ENCODE measurements around the gene UNC45B. TPM values are rescaled to one million over a fixed set of nuclear protein-coding genes. Genes with fewer than 3 reads are reported as not detected.

The UNC45B gene
- total and polyA plus RNA-seq, 2 of the 13 experiments (the other 11 are each of a cell fraction or from before 2014, with no cell fraction given): 0.01 TPM; not detected in 1

- ChIA-PET CTCF (ENCODE audit: low intra/inter-chr PET ratio, low total read pairs) (no interaction called here), POLR2A (no interaction called here)
- in situ Hi-C loops (cut with HindIII; ENCODE audit: extremely low pct_ligation_motif_present, low pct_unique_long_range_greater_than_20kb): no loop called here
- no peak overlapping the region for H3K9ac ChIP-seq (ENCODE audit: insufficient read depth, low read depth, low read length)
- TF ChIP-seq GTF3A (CRISPR knock-in tag; conservative IDR thresholded peaks at IDR 0.05) (no peak), ZNF513 (CRISPR knock-in tag; conservative IDR thresholded peaks at IDR 0.05) (no peak), FOXM1 (CRISPR knock-in tag; IDR thresholded peaks at IDR 0.05) (no peak), HMG20A (CRISPR knock-in tag; IDR thresholded peaks at IDR 0.05; ENCODE audit: borderline replicate concordance) (no peak), RXRA (CRISPR knock-in tag; IDR thresholded peaks at IDR 0.05) (no peak), NFRKB (IDR thresholded peaks at IDR 0.05) (no peak), ZFP37 (CRISPR knock-in tag; IDR thresholded peaks at IDR 0.05; ENCODE audit: borderline replicate concordance) (no peak), PLSCR1 (CRISPR knock-in tag; IDR thresholded peaks at IDR 0.05; ENCODE audit: borderline replicate concordance) (no peak), SIN3A (IDR thresholded peaks at IDR 0.05; ENCODE audit: borderline replicate concordance, low read depth, low read length) (no peak), CCAR2 (optimal IDR thresholded peaks at IDR 0.05; ENCODE audit: low read depth, low read length) (no peak), ATAD3A (CRISPR knock-in tag; IDR thresholded peaks at IDR 0.05) (no peak), SMAD3 (CRISPR knock-in tag; IDR thresholded peaks at IDR 0.05) (no peak)
- TF ChIP-seq, protein P1, sequence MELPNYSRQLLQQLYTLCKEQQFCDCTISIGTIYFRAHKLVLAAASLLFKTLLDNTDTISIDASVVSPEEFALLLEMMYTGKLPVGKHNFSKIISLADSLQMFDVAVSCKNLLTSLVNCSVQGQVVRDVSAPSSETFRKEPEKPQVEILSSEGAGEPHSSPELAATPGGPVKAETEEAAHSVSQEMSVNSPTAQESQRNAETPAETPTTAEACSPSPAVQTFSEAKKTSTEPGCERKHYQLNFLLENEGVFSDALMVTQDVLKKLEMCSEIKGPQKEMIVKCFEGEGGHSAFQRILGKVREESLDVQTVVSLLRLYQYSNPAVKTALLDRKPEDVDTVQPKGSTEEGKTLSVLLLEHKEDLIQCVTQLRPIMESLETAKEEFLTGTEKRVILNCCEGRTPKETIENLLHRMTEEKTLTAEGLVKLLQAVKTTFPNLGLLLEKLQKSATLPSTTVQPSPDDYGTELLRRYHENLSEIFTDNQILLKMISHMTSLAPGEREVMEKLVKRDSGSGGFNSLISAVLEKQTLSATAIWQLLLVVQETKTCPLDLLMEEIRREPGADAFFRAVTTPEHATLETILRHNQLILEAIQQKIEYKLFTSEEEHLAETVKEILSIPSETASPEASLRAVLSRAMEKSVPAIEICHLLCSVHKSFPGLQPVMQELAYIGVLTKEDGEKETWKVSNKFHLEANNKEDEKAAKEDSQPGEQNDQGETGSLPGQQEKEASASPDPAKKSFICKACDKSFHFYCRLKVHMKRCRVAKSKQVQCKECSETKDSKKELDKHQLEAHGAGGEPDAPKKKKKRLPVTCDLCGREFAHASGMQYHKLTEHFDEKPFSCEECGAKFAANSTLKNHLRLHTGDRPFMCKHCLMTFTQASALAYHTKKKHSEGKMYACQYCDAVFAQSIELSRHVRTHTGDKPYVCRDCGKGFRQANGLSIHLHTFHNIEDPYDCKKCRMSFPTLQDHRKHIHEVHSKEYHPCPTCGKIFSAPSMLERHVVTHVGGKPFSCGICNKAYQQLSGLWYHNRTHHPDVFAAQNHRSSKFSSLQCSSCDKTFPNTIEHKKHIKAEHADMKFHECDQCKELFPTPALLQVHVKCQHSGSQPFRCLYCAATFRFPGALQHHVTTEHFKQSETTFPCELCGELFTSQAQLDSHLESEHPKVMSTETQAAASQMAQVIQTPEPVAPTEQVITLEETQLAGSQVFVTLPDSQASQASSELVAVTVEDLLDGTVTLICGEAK (IDR thresholded peaks at IDR 0.05): no peak
- TF ChIP-seq, protein P1 (CRISPR knock-in tag; IDR thresholded peaks at IDR 0.05): no peak
- H3K4me2 ChIP-seq (ENCODE audit: low read depth, low read length): no peak overlapping the region
- H3K9me3 ChIP-seq (ENCODE audit: low read length): no peaks in the 10 kb centered on the region
- H3K36me3 ChIP-seq (replicated peaks in 1 of 2; ENCODE audit: control insufficient read depth in 1 of 2, insufficient read depth in 2 of 2, low read length in 2 of 2): no peaks in the 10 kb centered on the region
- WGBS (ENCODE audit: low lambda C conversion rate): 7% methylated on average over 2 of the region's 2 CpGs
- intact Hi-C loops (cut with micrococcal nuclease; ENCODE audit: unreplicated experiment): no loop called here
- ATAC-seq: no peak
- H3K79me2 ChIP-seq (ENCODE audit: insufficient read depth, low read length): no peaks in the 10 kb centered on the region
- DNase-seq (ENCODE audit: low spot score): no peak
- H4K20me1 ChIP-seq (ENCODE audit: insufficient read depth, low read length): no peaks in the 10 kb centered on the region
- peaks cover 0 to 14% of the 10 kb centered on the region in 2 experiments; a peak in 2 of 5 replicates for H3K27me3 ChIP-seq (ENCODE audit: control insufficient read depth in 1 of 2, insufficient read depth in 2 of 2, low read length in 2 of 2)
- H3K4me1 ChIP-seq (ENCODE audit: insufficient read depth, low read length): no peaks in the 10 kb centered on the region
- no peak overlapping the region for H3K4me3 ChIP-seq (replicated peaks in 1 of 3; ENCODE audit: insufficient read depth in 1 of 3, low read depth in 2 of 3, low read length in 3 of 3)
- no peak overlapping the region for H3K27ac ChIP-seq (ENCODE audit: extremely low read length, insufficient read depth, low read length)
- no peak overlapping the region for H2AFZ ChIP-seq (ENCODE audit: low read length)
- no peak for FAIRE-seq
- no TSS peak for BruUV-seq (replicated peaks)
These were observed 12.3 kb downstream of the UNC45B start for GRCh38 chr17:35159940-35160339.
